ENCODE data around the gene ANO8.

- TF ChIP-seq EZH2phosphoT487 (IDR thresholded peaks at IDR 0.05; ENCODE audit: unreplicated experiment) (no peak), EZH2 (IDR thresholded peaks at IDR 0.05; ENCODE audit: low read depth, unreplicated experiment) (no peak), ZNF114 (CRISPR knock-in tag; IDR thresholded peaks at IDR 0.05) (no peak), JUNB (IDR thresholded peaks at IDR 0.05; ENCODE audit: unreplicated experiment) (no peak), CREB1 (CRISPR knock-in tag; IDR thresholded peaks at IDR 0.05; ENCODE audit: low read depth) (no peak), POLR2AphosphoS5 (IDR thresholded peaks at IDR 0.05; ENCODE audit: low read depth) (no peak), STAT1 (IDR thresholded peaks at IDR 0.05; ENCODE audit: unreplicated experiment) (no peak), ETS1 (IDR thresholded peaks at IDR 0.05) (no peak), ZNF331 (CRISPR knock-in tag; IDR thresholded peaks at IDR 0.05; ENCODE audit: low read depth) (no peak), NANOG (IDR thresholded peaks at IDR 0.05; ENCODE audit: borderline replicate concordance) (no peak)
- TF ChIP-seq, protein P1, sequence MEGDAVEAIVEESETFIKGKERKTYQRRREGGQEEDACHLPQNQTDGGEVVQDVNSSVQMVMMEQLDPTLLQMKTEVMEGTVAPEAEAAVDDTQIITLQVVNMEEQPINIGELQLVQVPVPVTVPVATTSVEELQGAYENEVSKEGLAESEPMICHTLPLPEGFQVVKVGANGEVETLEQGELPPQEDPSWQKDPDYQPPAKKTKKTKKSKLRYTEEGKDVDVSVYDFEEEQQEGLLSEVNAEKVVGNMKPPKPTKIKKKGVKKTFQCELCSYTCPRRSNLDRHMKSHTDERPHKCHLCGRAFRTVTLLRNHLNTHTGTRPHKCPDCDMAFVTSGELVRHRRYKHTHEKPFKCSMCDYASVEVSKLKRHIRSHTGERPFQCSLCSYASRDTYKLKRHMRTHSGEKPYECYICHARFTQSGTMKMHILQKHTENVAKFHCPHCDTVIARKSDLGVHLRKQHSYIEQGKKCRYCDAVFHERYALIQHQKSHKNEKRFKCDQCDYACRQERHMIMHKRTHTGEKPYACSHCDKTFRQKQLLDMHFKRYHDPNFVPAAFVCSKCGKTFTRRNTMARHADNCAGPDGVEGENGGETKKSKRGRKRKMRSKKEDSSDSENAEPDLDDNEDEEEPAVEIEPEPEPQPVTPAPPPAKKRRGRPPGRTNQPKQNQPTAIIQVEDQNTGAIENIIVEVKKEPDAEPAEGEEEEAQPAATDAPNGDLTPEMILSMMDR (conservative IDR thresholded peaks at IDR 0.05; ENCODE audit: low read depth in 2 of 2): peak in 1 of 2 experiments; percentile 28; a peak in 1 of 4 replicates
- TF ChIP-seq, protein P2, sequence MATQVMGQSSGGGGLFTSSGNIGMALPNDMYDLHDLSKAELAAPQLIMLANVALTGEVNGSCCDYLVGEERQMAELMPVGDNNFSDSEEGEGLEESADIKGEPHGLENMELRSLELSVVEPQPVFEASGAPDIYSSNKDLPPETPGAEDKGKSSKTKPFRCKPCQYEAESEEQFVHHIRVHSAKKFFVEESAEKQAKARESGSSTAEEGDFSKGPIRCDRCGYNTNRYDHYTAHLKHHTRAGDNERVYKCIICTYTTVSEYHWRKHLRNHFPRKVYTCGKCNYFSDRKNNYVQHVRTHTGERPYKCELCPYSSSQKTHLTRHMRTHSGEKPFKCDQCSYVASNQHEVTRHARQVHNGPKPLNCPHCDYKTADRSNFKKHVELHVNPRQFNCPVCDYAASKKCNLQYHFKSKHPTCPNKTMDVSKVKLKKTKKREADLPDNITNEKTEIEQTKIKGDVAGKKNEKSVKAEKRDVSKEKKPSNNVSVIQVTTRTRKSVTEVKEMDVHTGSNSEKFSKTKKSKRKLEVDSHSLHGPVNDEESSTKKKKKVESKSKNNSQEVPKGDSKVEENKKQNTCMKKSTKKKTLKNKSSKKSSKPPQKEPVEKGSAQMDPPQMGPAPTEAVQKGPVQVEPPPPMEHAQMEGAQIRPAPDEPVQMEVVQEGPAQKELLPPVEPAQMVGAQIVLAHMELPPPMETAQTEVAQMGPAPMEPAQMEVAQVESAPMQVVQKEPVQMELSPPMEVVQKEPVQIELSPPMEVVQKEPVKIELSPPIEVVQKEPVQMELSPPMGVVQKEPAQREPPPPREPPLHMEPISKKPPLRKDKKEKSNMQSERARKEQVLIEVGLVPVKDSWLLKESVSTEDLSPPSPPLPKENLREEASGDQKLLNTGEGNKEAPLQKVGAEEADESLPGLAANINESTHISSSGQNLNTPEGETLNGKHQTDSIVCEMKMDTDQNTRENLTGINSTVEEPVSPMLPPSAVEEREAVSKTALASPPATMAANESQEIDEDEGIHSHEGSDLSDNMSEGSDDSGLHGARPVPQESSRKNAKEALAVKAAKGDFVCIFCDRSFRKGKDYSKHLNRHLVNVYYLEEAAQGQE (IDR thresholded peaks at IDR 0.05; ENCODE audit: unreplicated experiment): no peak
- TF ChIP-seq, protein P3, sequence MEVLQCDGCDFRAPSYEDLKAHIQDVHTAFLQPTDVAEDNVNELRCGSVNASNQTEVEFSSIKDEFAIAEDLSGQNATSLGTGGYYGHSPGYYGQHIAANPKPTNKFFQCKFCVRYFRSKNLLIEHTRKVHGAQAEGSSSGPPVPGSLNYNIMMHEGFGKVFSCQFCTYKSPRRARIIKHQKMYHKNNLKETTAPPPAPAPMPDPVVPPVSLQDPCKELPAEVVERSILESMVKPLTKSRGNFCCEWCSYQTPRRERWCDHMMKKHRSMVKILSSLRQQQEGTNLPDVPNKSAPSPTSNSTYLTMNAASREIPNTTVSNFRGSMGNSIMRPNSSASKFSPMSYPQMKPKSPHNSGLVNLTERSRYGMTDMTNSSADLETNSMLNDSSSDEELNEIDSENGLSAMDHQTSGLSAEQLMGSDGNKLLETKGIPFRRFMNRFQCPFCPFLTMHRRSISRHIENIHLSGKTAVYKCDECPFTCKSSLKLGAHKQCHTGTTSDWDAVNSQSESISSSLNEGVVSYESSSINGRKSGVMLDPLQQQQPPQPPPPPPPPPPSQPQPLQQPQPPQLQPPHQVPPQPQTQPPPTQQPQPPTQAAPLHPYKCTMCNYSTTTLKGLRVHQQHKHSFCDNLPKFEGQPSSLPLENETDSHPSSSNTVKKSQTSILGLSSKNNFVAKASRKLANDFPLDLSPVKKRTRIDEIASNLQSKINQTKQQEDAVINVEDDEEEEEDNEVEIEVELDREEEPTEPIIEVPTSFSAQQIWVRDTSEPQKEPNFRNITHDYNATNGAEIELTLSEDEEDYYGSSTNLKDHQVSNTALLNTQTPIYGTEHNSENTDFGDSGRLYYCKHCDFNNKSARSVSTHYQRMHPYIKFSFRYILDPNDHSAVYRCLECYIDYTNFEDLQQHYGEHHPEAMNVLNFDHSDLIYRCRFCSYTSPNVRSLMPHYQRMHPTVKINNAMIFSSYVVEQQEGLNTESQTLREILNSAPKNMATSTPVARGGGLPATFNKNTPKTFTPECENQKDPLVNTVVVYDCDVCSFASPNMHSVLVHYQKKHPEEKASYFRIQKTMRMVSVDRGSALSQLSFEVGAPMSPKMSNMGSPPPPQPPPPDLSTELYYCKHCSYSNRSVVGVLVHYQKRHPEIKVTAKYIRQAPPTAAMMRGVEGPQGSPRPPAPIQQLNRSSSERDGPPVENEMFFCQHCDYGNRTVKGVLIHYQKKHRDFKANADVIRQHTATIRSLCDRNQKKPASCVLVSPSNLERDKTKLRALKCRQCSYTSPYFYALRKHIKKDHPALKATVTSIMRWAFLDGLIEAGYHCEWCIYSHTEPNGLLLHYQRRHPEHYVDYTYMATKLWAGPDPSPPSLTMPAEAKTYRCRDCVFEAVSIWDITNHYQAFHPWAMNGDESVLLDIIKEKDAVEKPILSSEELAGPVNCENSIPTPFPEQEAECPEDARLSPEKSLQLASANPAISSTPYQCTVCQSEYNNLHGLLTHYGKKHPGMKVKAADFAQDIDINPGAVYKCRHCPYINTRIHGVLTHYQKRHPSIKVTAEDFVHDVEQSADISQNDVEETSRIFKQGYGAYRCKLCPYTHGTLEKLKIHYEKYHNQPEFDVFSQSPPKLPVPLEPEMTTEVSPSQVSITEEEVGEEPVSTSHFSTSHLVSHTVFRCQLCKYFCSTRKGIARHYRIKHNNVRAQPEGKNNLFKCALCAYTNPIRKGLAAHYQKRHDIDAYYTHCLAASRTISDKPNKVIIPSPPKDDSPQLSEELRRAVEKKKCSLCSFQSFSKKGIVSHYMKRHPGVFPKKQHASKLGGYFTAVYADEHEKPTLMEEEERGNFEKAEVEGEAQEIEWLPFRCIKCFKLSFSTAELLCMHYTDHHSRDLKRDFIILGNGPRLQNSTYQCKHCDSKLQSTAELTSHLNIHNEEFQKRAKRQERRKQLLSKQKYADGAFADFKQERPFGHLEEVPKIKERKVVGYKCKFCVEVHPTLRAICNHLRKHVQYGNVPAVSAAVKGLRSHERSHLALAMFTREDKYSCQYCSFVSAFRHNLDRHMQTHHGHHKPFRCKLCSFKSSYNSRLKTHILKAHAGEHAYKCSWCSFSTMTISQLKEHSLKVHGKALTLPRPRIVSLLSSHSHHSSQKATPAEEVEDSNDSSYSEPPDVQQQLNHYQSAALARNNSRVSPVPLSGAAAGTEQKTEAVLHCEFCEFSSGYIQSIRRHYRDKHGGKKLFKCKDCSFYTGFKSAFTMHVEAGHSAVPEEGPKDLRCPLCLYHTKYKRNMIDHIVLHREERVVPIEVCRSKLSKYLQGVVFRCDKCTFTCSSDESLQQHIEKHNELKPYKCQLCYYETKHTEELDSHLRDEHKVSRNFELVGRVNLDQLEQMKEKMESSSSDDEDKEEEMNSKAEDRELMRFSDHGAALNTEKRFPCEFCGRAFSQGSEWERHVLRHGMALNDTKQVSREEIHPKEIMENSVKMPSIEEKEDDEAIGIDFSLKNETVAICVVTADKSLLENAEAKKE (CRISPR knock-in tag; IDR thresholded peaks at IDR 0.05): no peak
These were observed 38.4 kb downstream of the ANO8 start for GRCh38 chr19:17296273-17296672.
